ENCODE measurements around the gene ADPRH.

ADPRH gene

GRCh38 chr3:119598410-119599098 lies 19.3 kb downstream of the ADPRH start:
- no peak for DNase-seq

- DNase-seq = no peak
Measured at GRCh38 chr3:119599558-119600174, 20.4 kb downstream of the ADPRH start.

- DNase-seq = no peak
Measured at GRCh38 chr3:119600732-119601131, 21.4 kb downstream of the ADPRH start.

- no peak for DNase-seq
Measured at GRCh38 chr3:119601154-119601553, 21.9 kb downstream of the ADPRH start.

- no peak for DNase-seq
Measured at GRCh38 chr3:119602676-119603075, 23.4 kb downstream of the ADPRH start.

- DNase-seq = no peak
Measured at GRCh38 chr3:119604878-119605277, 25.6 kb downstream of the ADPRH start.

GRCh38 chr3:119608405-119609000 lies 29.2 kb downstream of the ADPRH start:
- no peak for DNase-seq

GRCh38 chr3:119609301-119609700 lies 30.0 kb downstream of the ADPRH start:
- DNase-seq = no peak

- DNase-seq = no peak
Measured at GRCh38 chr3:119611664-119612063, 32.4 kb downstream of the ADPRH start.

- DNase-seq = no peak
Measured at GRCh38 chr3:119613201-119613600, 33.9 kb downstream of the ADPRH start.

- no peak for DNase-seq
Measured at GRCh38 chr3:119613872-119614271, 34.6 kb downstream of the ADPRH start.

- no peak for DNase-seq
Measured at GRCh38 chr3:119616056-119616455, 36.8 kb downstream of the ADPRH start.

GRCh38 chr3:119619094-119619493 lies 39.8 kb downstream of the ADPRH start:
- no peak for DNase-seq

- no peak for DNase-seq
Measured at GRCh38 chr3:119620899-119621298, 41.6 kb downstream of the ADPRH start.

- DNase-seq = no peak
Measured at GRCh38 chr3:119624002-119624720, 44.9 kb downstream of the ADPRH start.

- DNase-seq = no peak
Measured at GRCh38 chr3:119625451-119626153, 46.3 kb downstream of the ADPRH start.

- DNase-seq = no peak
Measured at GRCh38 chr3:119626196-119626595, 46.9 kb downstream of the ADPRH start.

- no peak for DNase-seq
Measured at GRCh38 chr3:119627461-119627860, 48.2 kb downstream of the ADPRH start.

- DNase-seq = no peak
Measured at GRCh38 chr3:119628390-119628789, 49.1 kb downstream of the ADPRH start.

GRCh38 chr3:119628816-119629445 lies 49.6 kb downstream of the ADPRH start:
- DNase-seq = no peak

- DNase-seq = no peak
Measured at GRCh38 chr3:119630128-119630879, 51.0 kb downstream of the ADPRH start.

GRCh38 chr3:119630880-119631329 lies 51.6 kb downstream of the ADPRH start:
- DNase-seq = no peak

Measured in DMS79 (cell line).